D721Med (cell line): Measurements from ENCODE around the gene GCG.
A peak's percentile ranks its signal among the peaks of the same experiment; 100 is the strongest.

Experiments
- DNase-seq: peaks from one replicate; pipeline ENCODE4 v3.0.0; 2011; ENCODE audit warnings: low spot score; ENCODE audit not compliant: insufficient read length
- FAIRE-seq: peaks from 2 replicates; lab custom pipeline; 2011; peaks lifted over from hg19 to GRCh38; lab: Jason Lieb, UNC
- CTCF ChIP-seq: IDR thresholded peaks from 2 replicates; pipeline ENCODE4 v1.5.1; 2012; ENCODE audit warnings: mild to moderate bottlenecking, control low read depth; ENCODE audit not compliant: insufficient read depth; ENCODE audit errors: missing control alignments

GCG gene

DNA sequence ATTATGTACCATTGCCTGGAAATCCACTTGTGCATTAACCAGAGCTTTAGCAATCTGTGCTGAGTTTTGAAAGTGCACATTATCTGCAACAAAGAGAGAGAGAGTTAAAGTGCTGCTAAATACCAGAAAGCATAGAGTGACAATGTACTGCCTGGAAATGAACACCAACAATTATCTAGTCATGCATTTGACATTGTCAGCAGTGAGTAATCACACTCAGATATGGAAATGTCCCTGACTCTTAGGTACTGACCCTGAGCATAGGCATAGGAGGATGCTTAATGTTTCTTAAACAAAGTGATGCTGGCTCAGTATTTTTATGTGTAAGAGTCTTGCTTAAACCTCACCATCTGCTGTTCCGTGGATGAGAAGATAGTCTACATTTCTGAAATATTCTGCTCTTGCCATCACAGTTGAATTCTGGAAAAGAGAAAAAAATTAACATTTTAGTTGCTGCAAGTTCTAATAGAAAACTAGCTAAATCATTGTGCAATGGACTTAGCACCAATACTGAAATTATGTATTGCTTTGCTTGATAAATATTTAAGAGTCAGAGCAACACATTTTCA, 20.8 kb upstream of the GCG start:
- DNase-seq = no peak
- no peak for FAIRE-seq
- no peak for TF ChIP-seq CTCF

- FAIRE-seq = no peak
- TF ChIP-seq CTCF = no peak
- DNase-seq = no peak
Measured at GRCh38 chr2:162166745-162167144, 14.7 kb upstream of the GCG start.

DNA sequence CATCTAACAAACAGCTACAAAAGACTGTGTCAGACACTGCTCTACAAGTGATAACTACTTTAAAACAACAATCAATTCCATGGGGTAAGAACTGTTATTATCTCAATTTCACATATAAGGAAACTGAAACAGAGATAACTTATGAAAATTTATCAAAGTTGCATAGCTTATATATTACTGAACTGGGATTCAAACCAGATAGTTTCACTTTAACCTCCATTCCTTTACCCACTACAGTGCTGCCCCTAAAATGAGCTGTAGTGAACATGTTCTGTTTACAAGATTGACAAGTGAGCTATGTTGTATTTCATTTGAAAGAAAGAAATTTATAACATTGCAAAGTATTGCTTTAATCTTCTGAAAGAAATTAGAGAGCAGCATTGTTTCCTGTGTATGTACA, 14.1 kb upstream of the GCG start:
- DNase-seq (no peak), FAIRE-seq (no peak)
- TF ChIP-seq CTCF = no peak

- FAIRE-seq (no peak), DNase-seq (no peak)
- TF ChIP-seq CTCF = no peak
Measured at GRCh38 chr2:162164802-162165201, 12.8 kb upstream of the GCG start.

DNA sequence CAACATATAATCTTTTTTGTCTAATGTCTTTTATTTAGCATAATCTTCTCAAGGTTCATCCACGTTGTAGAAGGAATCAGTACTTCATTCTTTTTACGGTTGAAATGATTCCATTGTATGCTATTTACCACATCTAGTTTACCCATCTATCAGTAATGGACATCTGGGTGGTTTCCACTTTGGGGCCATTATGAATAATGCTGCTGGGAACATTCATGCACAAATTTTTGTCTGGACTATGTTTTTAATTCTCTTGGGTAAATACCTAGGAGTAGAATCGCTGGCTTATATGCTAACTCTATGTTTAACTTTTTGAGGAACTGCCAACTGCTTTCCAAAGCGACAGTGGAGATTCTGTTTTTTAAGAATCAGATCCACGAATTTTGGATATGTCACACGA, 7.4 kb upstream of the GCG start:
- no peak for TF ChIP-seq CTCF
- FAIRE-seq (no peak), DNase-seq (no peak)

DNA sequence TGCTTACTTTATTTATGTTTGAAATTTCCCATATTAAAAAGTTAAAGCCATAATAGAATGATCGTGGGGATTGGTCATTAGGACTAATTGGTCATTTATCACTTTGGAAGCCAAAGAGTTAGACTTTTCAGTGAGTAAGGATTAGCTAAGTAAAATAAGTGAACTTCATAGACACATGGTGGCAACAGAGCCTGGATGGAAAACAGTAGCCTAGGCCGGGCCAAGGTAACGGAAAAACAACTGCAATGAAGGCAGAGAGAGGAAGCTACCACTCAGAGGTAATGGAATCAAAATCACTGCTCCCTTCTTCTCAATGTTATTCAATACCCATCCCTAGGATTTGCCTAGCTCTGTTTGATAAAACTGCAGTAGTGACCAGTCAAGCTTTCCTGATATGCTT, 4.1 kb upstream of the GCG start:
- DNase-seq (no peak), FAIRE-seq (no peak)
- TF ChIP-seq CTCF = no peak

GRCh38 chr2:162155093-162155492, 3.0 kb upstream of the GCG start:
- no peak for DNase-seq

More at GRCh38 chr2:162155093-162155492, 3.0 kb upstream of the GCG start:
- no peak for FAIRE-seq
- peak; percentile 4 for TF ChIP-seq CTCF
